ENCODE data around the gene KIF21B. TPM values are rescaled to one million over a fixed set of nuclear protein-coding genes. Genes with fewer than 3 reads are reported as not detected.
A peak's percentile ranks its signal among the peaks of the same experiment; 100 is the strongest.

KIF21B gene
- total RNA-seq, 1 donor from 2014 or later: 18.4 TPM

DNA sequence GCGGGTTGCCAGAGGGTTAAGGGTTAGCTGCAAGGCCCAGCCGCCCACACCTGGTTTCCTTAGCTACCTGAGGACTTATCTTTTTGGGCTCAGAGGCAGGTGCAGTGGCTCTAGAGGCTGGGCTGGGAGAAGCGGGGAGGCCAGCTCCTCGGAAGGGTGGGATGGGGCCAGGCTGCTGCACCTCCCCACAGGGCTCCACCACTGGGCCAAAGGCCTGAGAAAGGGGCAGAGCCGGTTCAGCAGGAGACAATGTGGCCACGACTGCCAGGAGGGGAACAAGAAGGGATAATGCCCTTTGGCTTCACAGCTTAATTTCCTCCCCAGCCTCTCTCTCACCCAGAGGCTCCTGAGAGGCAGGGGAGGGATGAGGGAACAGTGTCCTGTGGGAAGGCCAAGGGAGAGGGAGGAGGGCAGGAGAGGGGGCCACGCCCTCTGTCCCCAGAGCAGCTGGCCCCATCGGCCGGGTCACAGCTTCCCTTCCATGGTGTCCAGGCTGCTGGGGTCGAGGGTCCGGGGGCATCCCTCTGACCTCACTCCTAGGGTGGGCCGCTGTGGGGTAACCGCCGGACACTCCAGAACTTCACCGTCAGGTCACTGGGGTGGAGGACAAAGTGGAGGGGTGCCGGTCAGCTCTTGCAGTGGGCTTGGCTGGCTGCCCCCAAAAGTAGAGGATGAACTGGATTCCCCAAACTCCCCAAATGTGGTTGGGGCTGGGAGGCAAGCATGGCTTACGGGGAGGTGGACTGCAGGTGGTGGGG is 50.4 kb downstream of the KIF21B start:
- DNase-seq (ENCODE audit: low read depth): no peak
- Histone ChIP-seq H3K4me3 (ENCODE audit: low read depth, low read length) (no peak overlapping the region), H3K27me3 (ENCODE audit: control insufficient read depth, insufficient read depth, low read length) (no peaks in the 10 kb centered on the region), H3K36me3 (ENCODE audit: control insufficient read depth, insufficient read depth, low read length) (no peaks in the 10 kb centered on the region)
- TF ChIP-seq, protein P1, sequence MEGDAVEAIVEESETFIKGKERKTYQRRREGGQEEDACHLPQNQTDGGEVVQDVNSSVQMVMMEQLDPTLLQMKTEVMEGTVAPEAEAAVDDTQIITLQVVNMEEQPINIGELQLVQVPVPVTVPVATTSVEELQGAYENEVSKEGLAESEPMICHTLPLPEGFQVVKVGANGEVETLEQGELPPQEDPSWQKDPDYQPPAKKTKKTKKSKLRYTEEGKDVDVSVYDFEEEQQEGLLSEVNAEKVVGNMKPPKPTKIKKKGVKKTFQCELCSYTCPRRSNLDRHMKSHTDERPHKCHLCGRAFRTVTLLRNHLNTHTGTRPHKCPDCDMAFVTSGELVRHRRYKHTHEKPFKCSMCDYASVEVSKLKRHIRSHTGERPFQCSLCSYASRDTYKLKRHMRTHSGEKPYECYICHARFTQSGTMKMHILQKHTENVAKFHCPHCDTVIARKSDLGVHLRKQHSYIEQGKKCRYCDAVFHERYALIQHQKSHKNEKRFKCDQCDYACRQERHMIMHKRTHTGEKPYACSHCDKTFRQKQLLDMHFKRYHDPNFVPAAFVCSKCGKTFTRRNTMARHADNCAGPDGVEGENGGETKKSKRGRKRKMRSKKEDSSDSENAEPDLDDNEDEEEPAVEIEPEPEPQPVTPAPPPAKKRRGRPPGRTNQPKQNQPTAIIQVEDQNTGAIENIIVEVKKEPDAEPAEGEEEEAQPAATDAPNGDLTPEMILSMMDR (IDR thresholded peaks at IDR 0.05; ENCODE audit: insufficient read depth, low read length, poor library complexity, severe bottlenecking): no peak

DNA sequence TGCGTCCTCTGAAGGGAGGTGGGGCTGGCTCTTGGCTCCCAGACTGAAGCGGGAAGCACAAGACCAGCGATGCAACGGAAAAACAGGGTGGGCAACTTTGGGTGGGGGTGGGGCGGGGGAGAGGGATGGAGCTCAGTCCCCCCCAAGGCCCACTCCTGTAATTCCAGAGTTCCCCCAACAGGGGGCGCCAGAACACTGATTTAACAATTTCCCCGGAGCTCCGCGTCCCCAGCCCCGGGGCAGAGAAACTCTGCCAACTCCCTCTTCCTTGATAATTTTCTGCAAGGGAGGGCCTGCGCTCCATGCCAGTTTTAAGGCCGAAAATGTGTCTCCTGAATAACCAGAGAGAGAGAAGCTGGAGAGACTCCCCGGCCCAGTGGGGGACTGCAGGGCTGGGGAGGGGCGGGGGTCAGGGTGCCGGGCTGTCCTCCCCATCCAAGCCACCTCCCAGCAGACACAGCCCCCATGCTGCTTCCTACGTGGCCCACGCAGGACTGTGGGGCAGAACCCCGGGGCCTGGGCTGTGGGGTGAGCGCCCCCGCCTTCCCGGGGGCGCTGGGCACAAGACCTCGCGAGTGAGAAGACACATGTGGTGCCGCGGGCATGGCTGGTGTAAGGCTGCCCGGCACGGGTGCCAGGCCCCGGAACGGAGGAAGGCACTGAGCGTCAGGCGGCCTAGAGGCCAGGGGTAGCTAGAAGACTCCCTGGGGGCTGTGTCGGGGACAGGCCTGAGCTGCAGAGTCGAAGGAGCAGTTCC is 51.4 kb downstream of the KIF21B start:
- Histone ChIP-seq H3K36me3 (ENCODE audit: control insufficient read depth, insufficient read depth, low read length) (no peaks in the 10 kb centered on the region), H3K4me3 (ENCODE audit: low read depth, low read length) (no peak overlapping the region), H3K27me3 (ENCODE audit: control insufficient read depth, insufficient read depth, low read length) (no peaks in the 10 kb centered on the region)
- TF ChIP-seq, protein P1 (IDR thresholded peaks at IDR 0.05; ENCODE audit: insufficient read depth, low read length, poor library complexity, severe bottlenecking): peak; percentile 81
- DNase-seq (ENCODE audit: low read depth): no peak

DNA sequence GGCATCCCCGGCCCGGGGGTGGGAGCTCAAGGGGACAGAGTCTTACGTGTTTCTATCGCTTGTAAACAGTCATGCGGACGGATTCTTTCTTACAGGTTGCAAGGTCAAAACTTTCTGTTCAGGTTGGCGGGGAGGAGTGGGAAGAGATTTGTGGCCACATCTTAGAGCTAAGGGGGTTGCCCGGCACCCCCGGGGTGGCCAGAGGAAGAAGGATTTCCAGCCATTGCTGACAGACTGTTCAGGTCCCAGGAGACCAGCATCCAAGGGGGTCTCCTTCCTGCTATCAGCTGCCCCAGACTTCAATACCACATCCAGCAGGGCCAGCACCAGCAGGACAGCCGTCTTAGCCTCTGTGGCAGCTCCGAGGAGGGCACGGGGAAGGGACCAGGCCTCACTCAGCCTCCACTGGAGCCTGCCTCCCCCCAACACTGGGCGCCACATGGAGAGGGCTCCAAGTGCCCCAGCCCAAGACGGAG is 52.0 kb downstream of the KIF21B start:
- Histone ChIP-seq H3K36me3 (ENCODE audit: control insufficient read depth, insufficient read depth, low read length) (no peaks in the 10 kb centered on the region), H3K27me3 (ENCODE audit: control insufficient read depth, insufficient read depth, low read length) (no peaks in the 10 kb centered on the region), H3K4me3 (ENCODE audit: low read depth, low read length) (no peak overlapping the region)
- DNase-seq (ENCODE audit: low read depth): no peak
- TF ChIP-seq, protein P1 (IDR thresholded peaks at IDR 0.05; ENCODE audit: insufficient read depth, low read length, poor library complexity, severe bottlenecking): no peak

DNA sequence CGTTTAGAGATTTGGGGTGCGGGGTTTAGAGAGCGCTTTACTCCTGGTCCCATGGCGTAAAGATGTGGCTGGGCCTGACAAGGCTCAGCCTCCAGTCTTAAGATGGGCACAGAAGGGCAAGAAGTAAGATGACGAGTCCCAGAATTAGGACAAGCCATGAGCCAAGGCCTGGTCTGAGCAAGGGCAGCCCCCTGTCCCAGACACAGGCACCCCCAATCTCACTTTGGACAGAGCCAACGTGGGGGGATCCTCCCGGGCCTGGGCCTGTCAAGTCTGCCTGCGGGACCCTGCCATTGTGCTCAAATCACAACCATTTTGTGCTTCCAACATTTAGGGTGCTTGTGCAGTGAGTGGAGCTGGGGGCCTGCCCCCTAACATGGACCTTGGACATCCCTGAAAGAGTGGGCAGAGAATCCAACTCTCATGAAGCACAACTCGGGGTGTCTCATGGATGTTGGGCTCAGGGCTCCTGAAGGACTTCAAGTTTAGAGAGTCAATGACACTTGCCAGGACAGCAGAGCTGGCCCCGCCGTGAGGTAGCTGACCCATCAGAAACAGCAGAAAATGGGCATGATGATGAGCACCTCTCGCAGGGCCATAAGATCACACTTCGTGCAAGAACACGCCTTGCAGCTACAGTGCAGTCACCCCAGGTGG is 52.6 kb downstream of the KIF21B start:
- TF ChIP-seq, protein P1 (IDR thresholded peaks at IDR 0.05; ENCODE audit: insufficient read depth, low read length, poor library complexity, severe bottlenecking): no peak

DNA sequence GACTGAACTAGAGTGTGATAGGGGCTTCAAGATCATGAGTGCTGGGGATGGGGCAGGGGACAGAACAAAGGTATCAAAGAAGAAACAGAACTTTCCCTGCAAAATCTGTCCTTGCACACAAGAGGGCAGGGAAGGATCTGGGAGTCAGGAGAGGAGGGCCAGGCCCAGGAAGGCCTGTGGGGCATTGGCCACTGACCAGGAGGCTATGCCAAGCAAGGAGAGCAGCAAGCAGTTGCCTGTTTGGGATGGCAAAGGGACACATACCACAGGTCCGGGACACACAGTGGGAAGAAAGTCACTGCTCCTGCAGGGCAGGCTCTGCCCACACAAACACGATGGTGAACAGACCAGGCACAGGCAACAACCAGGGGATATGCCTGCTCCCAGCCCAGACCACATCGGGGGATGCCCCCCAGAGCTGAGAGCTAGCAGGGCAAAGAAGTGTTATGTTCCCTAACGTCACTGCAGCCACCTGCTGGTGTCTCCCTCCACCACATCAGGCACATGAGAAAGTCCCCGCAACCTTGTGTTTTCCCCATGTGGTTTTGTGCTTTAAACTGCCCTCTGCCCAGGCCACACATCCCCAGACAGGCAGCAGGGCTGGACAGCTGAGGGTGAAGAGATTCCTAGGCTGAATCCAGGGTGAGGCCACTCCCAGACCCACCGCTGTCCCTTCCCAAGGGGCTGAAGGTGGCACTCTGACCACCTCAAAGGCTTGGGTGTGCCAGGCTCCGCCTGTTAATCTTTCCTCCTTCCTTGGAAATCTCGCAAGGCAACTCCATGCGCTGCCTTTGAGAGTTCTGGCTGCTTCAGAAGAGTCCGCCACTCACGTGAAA is 53.6 kb downstream of the KIF21B start:
- Histone ChIP-seq H3K27me3 (ENCODE audit: control insufficient read depth, insufficient read depth, low read length) (no peaks in the 10 kb centered on the region), H3K36me3 (ENCODE audit: control insufficient read depth, insufficient read depth, low read length) (no peaks in the 10 kb centered on the region), H3K4me3 (ENCODE audit: low read depth, low read length) (no peak overlapping the region)
- no peak for DNase-seq (ENCODE audit: low read depth)
- TF ChIP-seq, protein P1 (IDR thresholded peaks at IDR 0.05; ENCODE audit: insufficient read depth, low read length, poor library complexity, severe bottlenecking): no peak

More for the DNA sequence above, 52.6 kb downstream of the KIF21B start:
- Histone ChIP-seq H3K27me3 (ENCODE audit: control insufficient read depth, insufficient read depth, low read length) (no peaks in the 10 kb centered on the region), H3K36me3 (ENCODE audit: control insufficient read depth, insufficient read depth, low read length) (no peaks in the 10 kb centered on the region), H3K4me3 (ENCODE audit: low read depth, low read length) (no peak overlapping the region)
- no peak for DNase-seq (ENCODE audit: low read depth)

Data from kidney epithelial cell (primary cell).